NB4 (cell line): ENCODE data around the gene CCDC97.

Source experiments
- CTCF ChIP-seq: IDR thresholded peaks from one replicate; pipeline ENCODE4 v1.5.1; 2012; ENCODE audit warnings: low read depth, low read length
- POLR2A ChIP-seq: IDR thresholded peaks from 2 replicates; pipeline ENCODE4 v1.6.1; 2011; ENCODE audit warnings: mild to moderate bottlenecking; ENCODE audit not compliant: insufficient read length; ENCODE audit errors: extremely low read depth

- TF ChIP-seq CTCF (no peak), POLR2A (no peak)
Observed at GRCh38 chr19:41344162-41344561, 34.2 kb downstream of the CCDC97 start.
